K562 (cell line): Measurements from ENCODE around the gene TMEM187. TPM values are rescaled to one million over a fixed set of nuclear protein-coding genes. Genes with fewer than 3 reads are reported as not detected.

Source experiments
- AFF1 ChIP-seq, 2 experiments: fragments of 450-650 bp; IDR thresholded peaks; 2 replicates each; pipeline ENCODE4 v1.6.1; 2018; ENCODE audit warnings: mild to moderate bottlenecking in 2 of 2, low read depth in 1 of 2; ENCODE audit not compliant: partially characterized antibody in 2 of 2
- ARHGAP35 ChIP-seq: fragments of 450-650 bp; IDR thresholded peaks from 2 replicates; pipeline ENCODE4 v1.6.1; 2018; ENCODE audit not compliant: partially characterized antibody
- BRF1 ChIP-seq: IDR thresholded peaks from 3 replicates; pipeline ENCODE4 v1.6.1; 2011; ENCODE audit warnings: borderline replicate concordance, mild to moderate bottlenecking; ENCODE audit not compliant: insufficient read length; ENCODE audit errors: extremely low read depth
- C11orf30 ChIP-seq: fragments of 450-650 bp; IDR thresholded peaks from 2 replicates; pipeline ENCODE4 v1.6.1; 2016; ENCODE audit warnings: low read depth, mild to moderate bottlenecking
- CREB1 ChIP-seq, 2 experiments: sonication (generic) in 1 of 2; formaldehyde crosslinking in 1 of 2; IDR thresholded peaks; 2 replicates each; pipeline versions ENCODE4 v1.6.1 to v1.8.0; 2012 to 2022; ENCODE audit warnings: inconsistent platforms in 1 of 2, mild to moderate bottlenecking in 1 of 2, missing genetic modification reagents in 1 of 2, moderate library complexity in 1 of 2
- HBP1 ChIP-seq: fragments of 450-650 bp; formaldehyde crosslinking; IDR thresholded peaks from 2 replicates; pipeline ENCODE4 v1.4.0; 2022; ENCODE audit warnings: missing genetic modification characterization
- HNRNPL ChIP-seq: fragments of 200-400 bp; formaldehyde crosslinking; IDR thresholded peaks from 2 replicates; pipeline ENCODE4 v1.6.1; 2017; ENCODE audit warnings: low read depth, mild to moderate bottlenecking, low read length
- MED1 ChIP-seq: sonication (generic); formaldehyde crosslinking; IDR thresholded peaks from 2 replicates; pipeline ENCODE4 v1.8.1; 2023; ENCODE audit warnings: missing genetic modification reagents, borderline replicate concordance
- MYBL2 ChIP-seq, 2 experiments: fragments of 450-650 bp in 1 of 2; sonication (generic) in 1 of 2; formaldehyde crosslinking in 1 of 2; IDR thresholded peaks; 2 replicates each; pipeline versions ENCODE4 v1.6.1 to v1.8.1; 2017 to 2022; ENCODE audit warnings: borderline replicate concordance in 1 of 2, inconsistent platforms in 1 of 2, low read depth in 1 of 2, mild to moderate bottlenecking in 1 of 2, missing genetic modification reagents in 1 of 2, moderate library complexity in 1 of 2
- MYC ChIP-seq, 2 experiments: fragments of 250-450 bp in 1 of 2; sonication (Bioruptor Pico) in 1 of 2; IDR thresholded peaks; 2 replicates each; pipeline versions ENCODE4 v1.5.1 to v1.6.1; 2012 to 2021; ENCODE audit warnings: low read depth in 2 of 2, borderline replicate concordance in 1 of 2, improper control_type of control experiment in 1 of 2, low read length in 1 of 2, mild to moderate bottlenecking in 1 of 2, moderate library complexity in 1 of 2
- NCOA4 ChIP-seq: fragments of 450-650 bp; IDR thresholded peaks from 2 replicates; pipeline ENCODE4 v1.6.1; 2018; ENCODE audit warnings: mild to moderate bottlenecking; ENCODE audit not compliant: partially characterized antibody
- PRDM10 ChIP-seq: fragments of 450-650 bp; IDR thresholded peaks from 2 replicates; pipeline ENCODE4 v1.6.1; 2018; ENCODE audit not compliant: partially characterized antibody
- SMARCA4 ChIP-seq: fragments of 450-650 bp; IDR thresholded peaks from 2 replicates; pipeline ENCODE4 v1.6.1; 2016
- SP1 ChIP-seq: sonication (generic); formaldehyde crosslinking; IDR thresholded peaks from 2 replicates; pipeline ENCODE4 v1.8.1; 2022; ENCODE audit warnings: mild to moderate bottlenecking, missing genetic modification reagents
- ZC3H11A ChIP-seq: IDR thresholded peaks from 2 replicates; pipeline ENCODE4 v1.6.1; 2012; ENCODE audit warnings: low read depth, low read length, improper control_type of control experiment
- ZNF408 ChIP-seq: fragments of 250-450 bp; sonication (Bioruptor Pico); IDR thresholded peaks from 2 replicates; pipeline ENCODE4 v1.4.0; 2020; ENCODE audit warnings: low read depth, mild to moderate bottlenecking, moderate library complexity
- ZNF77 ChIP-seq: fragments of 250-450 bp; sonication (Bioruptor Pico); IDR thresholded peaks from 2 replicates; pipeline ENCODE4 v1.5.0; 2020
- polyA plus RNA-seq, 8 experiments: library from polyadenylated mRNA; depleted of rRNA in 4 of 8; stranded (reverse) in 5 of 8; unstranded in 3 of 8; fragments of >200 nt; fragmentation: Nextera tagmentation in 2 of 8; fragmentation: Illumina TruSeq in 1 of 8; extraction: Ambion mirVana in 2 of 8; extraction: Trizol in 1 of 8; gene quantifications; 2 replicates each; pipeline versions ENCODE4 v1.2.1 to v1.2.3, GENCODE V29; 2011 to 2014; ENCODE audit warnings: inconsistent platforms in 1 of 8, missing spikeins in 1 of 8
- total RNA-seq, 7 experiments: library from RNA; depleted of rRNA in 6 of 7; stranded (reverse); fragments of >200 nt in 6 of 7; fragmentation: Illumina TruSeq in 2 of 7; extraction: Trizol in 2 of 7; gene quantifications; 2 replicates each; pipeline versions ENCODE4 v1.2.1 to v1.2.3, GENCODE V29; 2011 to 2021; ENCODE audit warnings: low replicate concordance in 1 of 7

The TMEM187 gene
- total and polyA plus RNA-seq, 9 of the 15 experiments (the other 6 are each of a cell fraction or from before 2014, with no cell fraction given): 0.13 to 6.4 (median 1.6) TPM

GRCh38 chrX:153927922-153928760, 44.4 kb upstream of the TMEM187 start (continued):
- TF ChIP-seq CREB1 (IDR thresholded peaks at IDR 0.05) (peak; percentile 42; the same call in 1 of the 2 replicates), CREB1 (CRISPR knock-in tag; IDR thresholded peaks at IDR 0.05) (no peak; the same call in 1 of the 2 replicates), ZNF408 (CRISPR knock-in tag) (no peak), ARHGAP35 (no peak), PRDM10 (no peak), C11orf30 (no peak), SMARCA4 (no peak), MYC (IDR thresholded peaks at IDR 0.05; ENCODE audit: low read depth, low read length) (0 out of 2 replicates have a peak, but pooled peaks have one; percentile 44), MYC (CRISPR knock-in tag; IDR thresholded peaks at IDR 0.05; ENCODE audit: borderline replicate concordance, low read depth) (no peak), MED1 (CRISPR knock-in tag) (no peak), ZNF77 (CRISPR knock-in tag) (no peak), SP1 (CRISPR knock-in tag) (peak; percentile 82), AFF1 (IDR thresholded peaks at IDR 0.05; ENCODE audit: low read depth in 1 of 2, partially characterized antibody in 2 of 2) (no peak), HBP1 (CRISPR knock-in tag) (no peak), BRF1 (no peak), MYBL2 (IDR thresholded peaks at IDR 0.05; ENCODE audit: low read depth) (no peak), MYBL2 (CRISPR knock-in tag; IDR thresholded peaks at IDR 0.05; ENCODE audit: borderline replicate concordance) (no peak), ZC3H11A (no peak), NCOA4 (no peak), HNRNPL (no peak)
